HEK293 (cell line): ENCODE results near the gene DENND1A.

Experiments
- CTCF ChIP-seq: fragments of 450-650 bp; formaldehyde crosslinking; IDR thresholded peaks from 2 replicates; pipeline ENCODE4 v1.5.1; 2016; ENCODE audit warnings: missing biosample characterization, missing genetic modification characterization
- PBX3 ChIP-seq: sonication (generic); formaldehyde crosslinking; IDR thresholded peaks from 2 replicates; pipeline ENCODE4 v1.8.1; 2022; ENCODE audit warnings: mild to moderate bottlenecking, moderate library complexity, missing genetic modification reagents
- PRDM4 ChIP-seq: fragments of 450-650 bp; formaldehyde crosslinking; IDR thresholded peaks from 2 replicates; pipeline ENCODE4 v1.5.1; 2017; ENCODE audit warnings: missing biosample characterization, missing genetic modification characterization
- ZBTB1 ChIP-seq: fragments of 450-650 bp; formaldehyde crosslinking; IDR thresholded peaks from 2 replicates; pipeline ENCODE4 v1.5.1; 2016; ENCODE audit warnings: missing biosample characterization, missing genetic modification characterization
- ZNF19 ChIP-seq: fragments of 450-650 bp; formaldehyde crosslinking; IDR thresholded peaks from 2 replicates; pipeline ENCODE4; 2016; ENCODE audit warnings: missing biosample characterization, missing genetic modification characterization, low read depth
- ZNF274 ChIP-seq, 2 experiments: fragments of 200-500 bp in 1 of 2; fragments of 450-650 bp in 1 of 2; sonication (Bioruptor generic) in 1 of 2; formaldehyde crosslinking in 1 of 2; IDR thresholded peaks; 2 replicates each; pipeline versions ENCODE4 v1.5.1 to v1.6.1; 2014 to 2016; ENCODE audit warnings: borderline replicate concordance in 1 of 2, inconsistent platforms in 1 of 2, low read length in 1 of 2, missing biosample characterization in 1 of 2, missing genetic modification characterization in 1 of 2
- ZNF585B ChIP-seq: fragments of 450-650 bp; formaldehyde crosslinking; IDR thresholded peaks from 2 replicates; pipeline ENCODE4 v1.5.1; 2016; ENCODE audit warnings: missing biosample characterization, missing genetic modification characterization
- ZNF707 ChIP-seq: fragments of 450-650 bp; formaldehyde crosslinking; IDR thresholded peaks from 2 replicates; pipeline ENCODE4 v1.5.1; 2016; ENCODE audit warnings: missing biosample characterization, missing genetic modification characterization
- ZNF776 ChIP-seq: fragments of 450-650 bp; formaldehyde crosslinking; IDR thresholded peaks from 2 replicates; pipeline ENCODE4 v1.5.0; 2017; ENCODE audit warnings: missing biosample characterization, missing genetic modification characterization, borderline replicate concordance
- TF ChIP-seq, protein P1 (sequence below): fragments of 450-650 bp; formaldehyde crosslinking; IDR thresholded peaks from 2 replicates; pipeline ENCODE4 v1.5.1; 2016; ENCODE audit warnings: missing biosample characterization, missing genetic modification characterization, low read depth
- TF ChIP-seq, protein P2 (sequence below): fragments of 450-650 bp; formaldehyde crosslinking; IDR thresholded peaks from 2 replicates; pipeline ENCODE4 v1.5.1; 2016; ENCODE audit warnings: missing biosample characterization, missing genetic modification characterization

GRCh38 chr9:123679330-123679987, 250.5 kb downstream of the DENND1A start:
- TF ChIP-seq CTCF (tag by site-specific recombination) (no peak), ZBTB1 (no peak), ZNF19 (tag by site-specific recombination) (no peak), ZNF585B (tag by site-specific recombination) (no peak), ZNF776 (tag by site-specific recombination) (no peak), PBX3 (CRISPR knock-in tag) (no peak), PRDM4 (tag by site-specific recombination) (no peak), ZNF274 (IDR thresholded peaks at IDR 0.05; ENCODE audit: low read length) (no peak), ZNF274 (tag by site-specific recombination; IDR thresholded peaks at IDR 0.05; ENCODE audit: borderline replicate concordance) (no peak), ZNF707 (no peak)
- TF ChIP-seq, protein P1, sequence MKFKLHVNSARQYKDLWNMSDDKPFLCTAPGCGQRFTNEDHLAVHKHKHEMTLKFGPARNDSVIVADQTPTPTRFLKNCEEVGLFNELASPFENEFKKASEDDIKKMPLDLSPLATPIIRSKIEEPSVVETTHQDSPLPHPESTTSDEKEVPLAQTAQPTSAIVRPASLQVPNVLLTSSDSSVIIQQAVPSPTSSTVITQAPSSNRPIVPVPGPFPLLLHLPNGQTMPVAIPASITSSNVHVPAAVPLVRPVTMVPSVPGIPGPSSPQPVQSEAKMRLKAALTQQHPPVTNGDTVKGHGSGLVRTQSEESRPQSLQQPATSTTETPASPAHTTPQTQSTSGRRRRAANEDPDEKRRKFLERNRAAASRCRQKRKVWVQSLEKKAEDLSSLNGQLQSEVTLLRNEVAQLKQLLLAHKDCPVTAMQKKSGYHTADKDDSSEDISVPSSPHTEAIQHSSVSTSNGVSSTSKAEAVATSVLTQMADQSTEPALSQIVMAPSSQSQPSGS (tag by site-specific recombination), result no peak
- TF ChIP-seq, protein P2, sequence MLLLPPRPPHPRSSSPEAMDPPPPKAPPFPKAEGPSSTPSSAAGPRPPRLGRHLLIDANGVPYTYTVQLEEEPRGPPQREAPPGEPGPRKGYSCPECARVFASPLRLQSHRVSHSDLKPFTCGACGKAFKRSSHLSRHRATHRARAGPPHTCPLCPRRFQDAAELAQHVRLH, result no peak
